Gastroesophageal sphincter (tissue), 4 donors: ENCODE results near the gene SLC6A19. TPM values are rescaled to one million over a fixed set of nuclear protein-coding genes. Genes with fewer than 3 reads are reported as not detected.
"Not testable (repeated sequence)": the region's sequence is repeated elsewhere in the genome, so short reads cannot be mapped to it uniquely, and the experiment has no call there.

Experiments
- ATAC-seq: fragments of 150-250 bp; one replicate; pipeline ENCODE4 v1.9.1; 2016; ENCODE audit warnings: mild to moderate bottlenecking, moderate library complexity
- H3K27ac ChIP-seq, 4 donors: fragments of 200-600 bp; sonication (generic) in 3 of 4; 1 replicate in 3 of 4; 2 replicates in 1 of 4; pipeline ENCODE4 v1.5.1; 2016 to 2019
- H3K27me3 ChIP-seq: fragments of 200-600 bp; sonication (generic); one replicate; pipeline ENCODE4 v1.5.1; 2019
- H3K36me3 ChIP-seq, 2 donors: fragments of 200-600 bp; sonication (generic); one replicate each; pipeline ENCODE4 v1.5.1; 2019; ENCODE audit warnings: control low read depth in 1 of 2
- H3K4me1 ChIP-seq, 3 donors: fragments of 200-600 bp; sonication (generic); 1 replicate in 2 of 3; 2 replicates in 1 of 3; pipeline ENCODE4 v1.5.1; 2016 to 2019; ENCODE audit warnings: control low read depth in 2 of 3
- H3K4me3 ChIP-seq, 2 donors: fragments of 200-600 bp; sonication (generic); one replicate each; pipeline ENCODE4 v1.5.1; 2019; ENCODE audit warnings: mild to moderate bottlenecking in 1 of 2, moderate library complexity in 1 of 2
- H3K9me3 ChIP-seq, 3 donors: fragments of 200-600 bp; sonication (generic); one replicate each; pipeline ENCODE4 v1.5.1; 2017 to 2019; ENCODE audit warnings: control low read depth in 2 of 3
- CTCF ChIP-seq, 4 experiments: fragments of 200-600 bp in 2 of 4; fragments of 450-650 bp in 2 of 4; sonication (generic) in 1 of 4; IDR thresholded peaks; one replicate each; pipeline ENCODE4 v1.5.1; 2017 to 2019; ENCODE audit warnings: antibody characterized with exemption in 4 of 4, mild to moderate bottlenecking in 2 of 4, moderate library complexity in 2 of 4
- EP300 ChIP-seq: sonication (generic); formaldehyde crosslinking; IDR thresholded peaks from one replicate; pipeline ENCODE4 v1.6.1; 2017; ENCODE audit warnings: antibody characterized with exemption, mild to moderate bottlenecking
- POLR2A ChIP-seq, 2 donors: fragments of 450-650 bp; IDR thresholded peaks; one replicate each; pipeline ENCODE4 v1.6.1; 2017; ENCODE audit warnings: antibody characterized with exemption in 2 of 2, mild to moderate bottlenecking in 2 of 2, moderate library complexity in 1 of 2
- POLR2AphosphoS5 ChIP-seq: sonication (generic); formaldehyde crosslinking; IDR thresholded peaks from one replicate; pipeline ENCODE4 v1.6.1; 2017; ENCODE audit warnings: antibody characterized with exemption
- WGBS, 2 donors: methylation state at CpG; one replicate each; pipeline ENCODE4 v1.1.5; 2018; ENCODE audit warnings: low coverage in 1 of 2; 5-methylcytosine and 5-hydroxymethylcytosine counted together
- total RNA-seq, 4 donors: library from RNA; depleted of rRNA; stranded (reverse); fragments of >200 nt; gene quantifications; one replicate each; pipeline ENCODE4 v1.1.0, GENCODE V29; 2016

Gene SLC6A19
- total RNA-seq, 4 donors from 2014 or later = not detected

GRCh38 chr5:1155191-1156032 lies 46.0 kb upstream of the SLC6A19 start:
- no peak for TF ChIP-seq POLR2A (IDR thresholded peaks at IDR 0.05)
- TF ChIP-seq CTCF (IDR thresholded peaks at IDR 0.05) = no peak
- TF ChIP-seq EP300 = no peak
- TF ChIP-seq POLR2AphosphoS5 = no peak
- Histone ChIP-seq H3K27me3 (peaks cover 91% of the 10 kb centered on the region), H3K27ac (no peak overlapping the region), H3K36me3 (no peaks in the 10 kb centered on the region), H3K9me3 (peaks cover 0 to 9% (median 0%) of the 10 kb centered on the region in 3 donors), H3K4me1 (peaks cover 0 to 16% (median 0%) of the 10 kb centered on the region in 3 donors), H3K4me3 (peak overlapping the region in 1 of 2 donors; percentile 46)
- WGBS, 2 donors = no CpG with 5 or more reads among the region's 98 CpGs
- no peak for ATAC-seq

- H3K4me3 ChIP-seq = peak overlapping the region in 1 of 2 donors; percentile 46
- H3K4me1 ChIP-seq = peaks cover 0 to 17% (median 0%) of the 10 kb centered on the region in 3 donors
- ATAC-seq = no peak
- no peak overlapping the region for H3K27ac ChIP-seq
- peaks cover 0 to 9% (median 0%) of the 10 kb centered on the region in 3 donors for H3K9me3 ChIP-seq
- 80 to 92% methylated on average over 1 to 2 of the region's 51 CpGs for WGBS, 2 donors
- peaks cover 90% of the 10 kb centered on the region for H3K27me3 ChIP-seq
- H3K36me3 ChIP-seq = no peaks in the 10 kb centered on the region
- no peak for TF ChIP-seq EP300
- no peak for TF ChIP-seq POLR2AphosphoS5
- no peak for TF ChIP-seq CTCF (IDR thresholded peaks at IDR 0.05)
- no peak for TF ChIP-seq POLR2A (IDR thresholded peaks at IDR 0.05)
Observed at GRCh38 chr5:1156033-1156753, 45.2 kb upstream of the SLC6A19 start.

GRCh38 chr5:1156754-1157460 lies 44.5 kb upstream of the SLC6A19 start:
- H3K27me3 ChIP-seq = peaks cover 87% of the 10 kb centered on the region
- WGBS, 2 donors = 81 to 91% methylated on average over 5 to 6 of the region's 11 CpGs
- no peak for ATAC-seq
- H3K4me1 ChIP-seq = peaks cover 0 to 24% (median 0%) of the 10 kb centered on the region in 3 donors
- H3K9me3 ChIP-seq = peaks cover 0 to 9% (median 0%) of the 10 kb centered on the region in 3 donors
- H3K27ac ChIP-seq = no peak overlapping the region
- no peaks in the 10 kb centered on the region for H3K36me3 ChIP-seq
- TF ChIP-seq CTCF (IDR thresholded peaks at IDR 0.05) (no peak), POLR2AphosphoS5 (no peak), POLR2A (IDR thresholded peaks at IDR 0.05) (no peak)
- no peak overlapping the region for H3K4me3 ChIP-seq

GRCh38 chr5:1157461-1157986 lies 43.9 kb upstream of the SLC6A19 start:
- ATAC-seq, H3K27ac ChIP-seq, H3K36me3 ChIP-seq, H3K4me3 ChIP-seq, H3K9me3 ChIP-seq: not testable (repeated sequence)
- WGBS, 2 donors = 42 to 72% methylated on average over 2 of the region's 2 CpGs
- peaks cover 0 to 29% (median 0%) of the 10 kb centered on the region in 3 donors for H3K4me1 ChIP-seq
- H3K27me3 ChIP-seq = peaks cover 86% of the 10 kb centered on the region
